Stimulated activated CD8-positive, alpha-beta memory T cell treated with anti-CD3 and anti-CD28 coated beads, Interleukin-12 subunit alpha, Interleukin-12 subunit beta, amount 100 ng/mL, for 1 hour (primary cell): ENCODE data around the gene CHIT1.
"Not testable (repeated sequence)": the region's sequence is repeated elsewhere in the genome, so short reads cannot be mapped to it uniquely, and the experiment has no call there.

ENCODE experiments used
- DNase-seq: peaks from one replicate; pipeline ENCODE4 v3.0.0-alpha.2; 2020; ENCODE audit warnings: low read depth

Gene CHIT1

GRCh38 chr1:203265541-203265940 lies 36.1 kb upstream of the CHIT1 start:
- DNase-seq = no peak

GRCh38 chr1:203264052-203264501 lies 34.6 kb upstream of the CHIT1 start:
- DNase-seq = no peak

DNA sequence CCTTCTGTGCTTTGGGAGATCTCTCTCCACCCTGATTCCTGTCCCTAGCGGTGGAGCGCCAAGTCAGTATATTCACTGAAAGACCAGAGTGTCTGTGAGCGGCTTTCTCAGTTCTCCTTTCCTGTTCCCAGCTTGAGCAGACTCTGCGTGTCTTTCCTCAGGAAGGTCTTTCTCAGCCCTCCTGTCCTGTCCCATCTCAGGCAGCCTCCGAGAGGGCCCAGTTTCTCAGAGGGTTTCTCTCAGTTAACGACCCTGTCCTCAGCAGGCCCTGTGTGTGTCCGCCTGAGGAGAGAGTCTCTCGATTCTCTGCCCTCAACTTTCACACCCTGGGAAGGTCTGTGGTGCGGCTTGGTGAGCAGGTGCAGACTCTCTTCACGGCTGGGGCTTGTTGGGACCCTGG lies 34.0 kb upstream of the CHIT1 start:
- DNase-seq = no peak

GRCh38 chr1:203256636-203257035 lies 27.2 kb upstream of the CHIT1 start:
- not testable (repeated sequence) for DNase-seq

GRCh38 chr1:203254782-203255181 lies 25.3 kb upstream of the CHIT1 start:
- DNase-seq = not testable (repeated sequence)

- DNase-seq = no peak
Measured at GRCh38 chr1:203252678-203253077, 23.2 kb upstream of the CHIT1 start.

GRCh38 chr1:203251466-203251865 lies 22.0 kb upstream of the CHIT1 start:
- DNase-seq = no peak

- no peak for DNase-seq
Measured at GRCh38 chr1:203250911-203251310, 21.4 kb upstream of the CHIT1 start.

- no peak for DNase-seq
Measured at GRCh38 chr1:203244776-203245175, 15.3 kb upstream of the CHIT1 start.

GRCh38 chr1:203241708-203242107 lies 12.2 kb upstream of the CHIT1 start:
- DNase-seq = not testable (repeated sequence)

- DNase-seq = no peak
Measured at GRCh38 chr1:203239526-203240305, 10.2 kb upstream of the CHIT1 start.

DNA sequence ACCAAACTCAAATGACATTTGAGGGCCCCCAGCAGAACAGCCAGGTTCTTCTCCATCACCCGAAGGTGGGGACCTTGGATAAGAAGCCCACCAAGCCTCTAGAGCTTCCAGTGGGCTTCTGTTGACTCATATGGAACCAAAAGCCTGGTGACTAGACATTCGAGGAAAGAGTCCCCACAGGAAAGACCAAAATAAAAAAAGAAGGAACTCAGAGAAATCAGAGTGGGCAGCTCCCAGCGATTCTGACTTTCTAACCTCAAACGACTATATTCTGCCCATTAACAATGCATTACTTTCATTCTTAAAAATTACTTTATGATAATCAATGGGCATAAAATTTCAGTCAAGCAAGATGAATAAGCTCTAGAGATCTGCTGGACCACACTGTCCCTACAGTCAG lies 9.6 kb upstream of the CHIT1 start:
- DNase-seq = no peak

DNA sequence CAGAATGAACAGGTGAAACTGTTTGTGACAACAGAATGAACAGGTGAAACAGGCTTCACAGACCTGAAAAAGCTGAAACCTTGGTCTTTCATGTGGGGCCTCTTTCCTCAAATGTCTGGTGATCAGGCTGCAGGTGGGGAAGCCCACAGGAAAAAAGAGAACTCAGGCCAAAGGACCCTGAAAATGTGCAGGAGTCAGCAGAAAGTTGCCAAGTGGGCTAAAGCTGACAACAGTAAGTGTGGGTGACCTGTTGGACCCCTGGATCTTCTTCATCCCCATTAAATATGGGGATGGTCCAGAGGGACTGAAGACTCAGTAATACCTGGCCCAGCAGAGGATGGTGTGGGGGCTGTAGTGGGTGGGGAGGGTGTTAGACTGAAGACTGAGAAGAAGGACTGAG lies 9.1 kb upstream of the CHIT1 start:
- no peak for DNase-seq

DNA sequence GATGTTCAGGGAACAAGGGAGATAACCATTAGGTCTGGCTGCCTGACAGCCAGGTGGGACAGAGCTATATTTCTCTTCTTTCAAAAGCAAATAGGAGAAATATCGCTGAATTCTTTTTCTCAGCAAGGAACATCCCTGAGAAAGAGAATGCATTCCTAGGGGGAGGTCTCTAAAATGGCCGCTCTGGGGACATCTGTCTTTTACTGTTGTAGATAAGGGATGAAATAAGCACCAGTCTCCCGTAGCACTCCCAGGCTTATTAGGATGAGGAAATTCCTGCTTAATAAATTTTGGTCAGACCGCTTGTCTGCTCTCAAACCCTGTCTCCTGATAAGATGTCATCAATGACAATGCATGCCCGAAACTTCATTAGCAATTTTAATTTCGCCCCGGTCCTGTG lies 5.4 kb upstream of the CHIT1 start:
- DNase-seq = not testable (repeated sequence)

GRCh38 chr1:203228670-203229069 lies 803 bp downstream of the CHIT1 start:
- no peak for DNase-seq

GRCh38 chr1:203227371-203228083 lies 1.9 kb downstream of the CHIT1 start:
- DNase-seq = no peak

DNA sequence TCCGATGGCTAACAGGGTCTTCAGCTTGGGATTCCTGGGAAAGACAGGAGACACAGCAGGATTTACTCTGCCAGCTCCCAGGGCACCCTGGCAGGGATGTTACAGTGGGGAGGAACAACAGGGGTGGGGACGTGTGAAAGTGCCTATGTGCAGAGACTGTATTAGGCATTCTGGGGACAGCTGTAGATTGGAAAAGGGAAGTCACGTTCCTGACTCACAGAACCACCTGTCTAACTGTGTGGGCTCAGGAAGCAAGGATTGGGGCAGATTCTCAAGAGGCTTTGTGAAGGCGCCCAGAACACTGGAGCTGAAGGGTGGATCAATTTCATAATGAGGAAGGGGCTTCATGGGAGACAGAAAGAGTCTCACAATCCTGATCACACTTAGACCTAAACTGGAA lies 4.4 kb downstream of the CHIT1 start:
- no peak for DNase-seq

- no peak for DNase-seq
Measured at GRCh38 chr1:203223012-203223775, 6.3 kb downstream of the CHIT1 start.

DNA sequence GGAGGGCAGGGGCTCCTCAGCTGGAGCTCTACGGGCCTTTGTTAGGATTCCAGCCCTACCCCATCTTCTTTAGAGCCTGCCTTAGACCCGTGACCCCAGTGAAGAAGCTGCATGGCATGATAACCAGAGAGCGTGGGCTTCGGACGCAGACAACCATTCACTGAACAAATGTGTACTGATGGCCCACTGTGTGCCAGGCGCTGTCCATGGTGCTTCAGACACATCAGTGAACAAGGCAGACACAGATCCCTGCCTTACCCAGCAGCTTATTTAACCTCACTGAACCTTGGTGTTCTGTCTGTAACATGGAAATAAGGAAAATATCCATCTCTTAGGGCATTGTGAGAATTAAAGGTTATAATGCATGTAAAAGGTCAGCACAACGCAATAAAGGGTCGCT lies 9.5 kb downstream of the CHIT1 start:
- DNase-seq = no peak

DNA sequence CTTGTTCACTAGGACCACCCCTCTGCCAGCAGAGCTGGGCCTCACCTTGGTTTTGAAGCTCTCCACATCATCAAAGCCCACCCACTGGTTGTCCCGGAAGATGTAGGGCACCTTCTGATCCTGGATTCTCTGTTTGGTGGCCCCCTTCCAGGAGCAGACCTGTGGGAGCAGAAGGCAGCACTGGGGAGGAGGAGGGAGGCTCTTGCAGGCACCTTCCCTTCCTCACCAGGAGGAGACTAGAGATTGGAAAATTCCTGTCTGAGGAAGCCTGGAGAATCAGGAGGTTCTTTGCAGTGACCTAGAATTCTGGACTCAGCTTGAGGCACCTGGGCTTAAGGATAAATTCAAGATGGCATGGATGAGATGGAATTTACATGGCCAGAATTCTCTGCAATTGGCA lies 10.3 kb downstream of the CHIT1 start:
- DNase-seq = no peak

DNA sequence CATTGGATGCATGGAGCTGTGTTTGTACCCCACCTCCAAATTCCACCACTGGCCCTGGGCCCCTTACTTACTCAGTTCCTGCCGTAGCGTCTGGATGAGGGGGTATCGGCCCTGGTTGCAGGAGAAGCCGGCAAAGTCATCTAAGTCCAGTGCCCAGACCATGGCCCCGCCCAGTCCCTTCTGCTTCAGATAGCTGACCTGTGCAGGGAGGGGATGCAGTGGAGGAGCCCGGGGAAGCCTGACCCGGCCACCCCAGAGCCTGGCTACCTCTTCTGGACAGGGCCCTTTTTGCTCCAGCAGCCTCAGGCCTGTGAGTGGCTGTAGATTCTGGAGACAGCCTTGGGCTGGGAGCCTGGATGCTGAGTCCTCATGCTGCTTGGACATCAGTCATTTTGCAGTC lies 11.8 kb downstream of the CHIT1 start:
- DNase-seq = no peak

GRCh38 chr1:203217139-203217655 lies 12.3 kb downstream of the CHIT1 start:
- no peak for DNase-seq
